Esophagus squamous epithelium (tissue), 5 donors: ENCODE results near the gene PANX3. TPM values are rescaled to one million over a fixed set of nuclear protein-coding genes. Genes with fewer than 3 reads are reported as not detected.

ENCODE experiments used
- DNase-seq: peaks from one replicate; lab custom pipeline; 2025; lab: John Stamatoyannopoulos, UW
- H3K27ac ChIP-seq, 4 donors: fragments of 200-600 bp; sonication (generic); one replicate each; pipeline ENCODE4 v1.5.1; 2016 to 2019; ENCODE audit warnings: mild to moderate bottlenecking in 1 of 4
- H3K27me3 ChIP-seq, 4 donors: fragments of 200-600 bp; sonication (generic); 1 replicate in 3 of 4; 2 replicates in 1 of 4; pipeline versions ENCODE4 v1.5.1 to v1.6.0; 2017 to 2021; ENCODE audit warnings: antibody characterized with exemption in 1 of 4
- H3K36me3 ChIP-seq, 3 donors: fragments of 200-600 bp; sonication (generic); one replicate each; pipeline ENCODE4 v1.5.1; 2016 to 2019
- H3K4me1 ChIP-seq, 3 donors: fragments of 200-600 bp; sonication (generic); one replicate each; pipeline ENCODE4 v1.5.1; 2017 to 2019
- H3K4me3 ChIP-seq, 4 donors: fragments of 200-600 bp; sonication (generic); 1 replicate in 3 of 4; 2 replicates in 1 of 4; pipeline ENCODE4 v1.5.1; 2016 to 2019; ENCODE audit warnings: mild to moderate bottlenecking in 2 of 4, moderate library complexity in 1 of 4
- H3K9me3 ChIP-seq, 3 donors: fragments of 200-600 bp; sonication (generic); one replicate each; pipeline ENCODE4 v1.5.1; 2016 to 2019
- POLR2A ChIP-seq, 4 donors: fragments of 450-650 bp; IDR thresholded peaks; one replicate each; pipeline ENCODE4 v1.6.1; 2017; ENCODE audit warnings: antibody characterized with exemption in 4 of 4, mild to moderate bottlenecking in 4 of 4, moderate library complexity in 3 of 4
- WGBS, 2 donors: methylation state at CpG; one replicate each; pipeline ENCODE4 v1.1.5; 2018; 5-methylcytosine and 5-hydroxymethylcytosine counted together
- intact Hi-C: fragments of 100-400 bp; cut with DNase I; formaldehyde crosslinking; loops from one replicate; pipeline ENCODE4 v1.15.0; 2022
- total RNA-seq, 4 donors: library from RNA; depleted of rRNA; stranded (reverse); fragments of >200 nt; gene quantifications; one replicate each; pipeline ENCODE4 v1.1.0, GENCODE V29; 2016
- TF ChIP-seq, protein P1 (sequence below), 6 experiments: fragments of 450-650 bp in 4 of 6; fragments of 200-600 bp in 2 of 6; sonication (generic) in 2 of 6; IDR thresholded peaks; one replicate each; pipeline ENCODE4 v1.5.1; 2016 to 2019; ENCODE audit warnings: antibody characterized with exemption in 6 of 6, mild to moderate bottlenecking in 4 of 6, moderate library complexity in 4 of 6
- donor health status: DM: yes; HTN: yes; CAD: no.

Gene PANX3
- total RNA-seq, 4 donors from 2014 or later: not detected

DNA sequence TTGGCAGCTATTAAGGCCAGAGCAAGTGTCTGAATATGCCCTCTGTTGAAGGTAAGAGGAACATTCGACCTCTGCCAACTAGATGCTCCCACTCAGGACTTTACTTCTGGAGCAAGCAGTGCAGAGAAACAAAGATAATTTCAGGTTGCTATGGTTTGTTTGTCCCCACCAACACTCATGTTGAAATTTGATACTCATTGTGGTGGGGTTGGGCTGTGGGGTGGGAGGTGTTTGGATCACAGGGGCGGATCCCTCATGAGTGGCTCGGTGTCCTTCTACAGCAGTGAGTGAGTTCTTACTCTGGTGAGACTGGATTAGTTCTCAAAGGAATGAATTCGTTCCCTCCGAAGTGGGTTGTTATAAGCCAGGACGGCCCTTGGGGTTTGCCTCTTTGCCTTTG lies 29.4 kb upstream of the PANX3 start:
- H3K4me3 ChIP-seq: no peak overlapping the region
- H3K4me1 ChIP-seq: no peaks in the 10 kb centered on the region
- WGBS, 2 donors: 45 to 65% methylated on average over 2 to 5 of the region's 6 CpGs
- no peak for TF ChIP-seq POLR2A (IDR thresholded peaks at IDR 0.05)
- TF ChIP-seq, protein P1, sequence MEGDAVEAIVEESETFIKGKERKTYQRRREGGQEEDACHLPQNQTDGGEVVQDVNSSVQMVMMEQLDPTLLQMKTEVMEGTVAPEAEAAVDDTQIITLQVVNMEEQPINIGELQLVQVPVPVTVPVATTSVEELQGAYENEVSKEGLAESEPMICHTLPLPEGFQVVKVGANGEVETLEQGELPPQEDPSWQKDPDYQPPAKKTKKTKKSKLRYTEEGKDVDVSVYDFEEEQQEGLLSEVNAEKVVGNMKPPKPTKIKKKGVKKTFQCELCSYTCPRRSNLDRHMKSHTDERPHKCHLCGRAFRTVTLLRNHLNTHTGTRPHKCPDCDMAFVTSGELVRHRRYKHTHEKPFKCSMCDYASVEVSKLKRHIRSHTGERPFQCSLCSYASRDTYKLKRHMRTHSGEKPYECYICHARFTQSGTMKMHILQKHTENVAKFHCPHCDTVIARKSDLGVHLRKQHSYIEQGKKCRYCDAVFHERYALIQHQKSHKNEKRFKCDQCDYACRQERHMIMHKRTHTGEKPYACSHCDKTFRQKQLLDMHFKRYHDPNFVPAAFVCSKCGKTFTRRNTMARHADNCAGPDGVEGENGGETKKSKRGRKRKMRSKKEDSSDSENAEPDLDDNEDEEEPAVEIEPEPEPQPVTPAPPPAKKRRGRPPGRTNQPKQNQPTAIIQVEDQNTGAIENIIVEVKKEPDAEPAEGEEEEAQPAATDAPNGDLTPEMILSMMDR (IDR thresholded peaks at IDR 0.05): no peak
- peaks cover 0 to 5% (median 0%) of the 10 kb centered on the region in 4 donors for H3K27me3 ChIP-seq
- H3K36me3 ChIP-seq: no peaks in the 10 kb centered on the region
- intact Hi-C loops: loop anchor here (10.0 kb wide), 1 partner anchor 157 kb away; the partner anchor contains the start of gene OR8B4
- no peaks in the 10 kb centered on the region for H3K9me3 ChIP-seq
- DNase-seq: no peak
- H3K27ac ChIP-seq: no peak overlapping the region

DNA sequence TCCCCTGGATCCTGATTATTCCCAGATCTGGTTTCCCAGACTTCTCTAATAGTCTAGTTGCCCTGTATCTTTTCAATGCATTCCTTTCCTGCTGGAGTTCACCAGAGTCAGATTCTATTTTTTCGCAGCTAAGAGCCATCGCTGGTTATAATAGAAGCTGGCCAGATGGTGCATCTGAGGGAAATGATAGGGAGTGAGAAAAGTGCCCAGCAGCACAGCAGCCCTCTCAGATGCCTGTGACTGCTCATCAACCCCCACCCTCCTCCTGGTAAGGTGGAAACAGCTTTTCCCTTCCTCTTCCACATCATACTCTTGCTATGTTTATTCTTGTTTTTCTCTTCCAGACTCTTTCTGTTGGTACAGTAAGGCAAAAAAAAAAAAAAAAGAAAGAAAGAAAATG lies 28.7 kb upstream of the PANX3 start:
- Histone ChIP-seq H3K27me3 (peaks cover 0 to 6% (median 0%) of the 10 kb centered on the region in 4 donors), H3K4me3 (no peak overlapping the region), H3K9me3 (no peaks in the 10 kb centered on the region), H3K27ac (no peak overlapping the region), H3K4me1 (no peaks in the 10 kb centered on the region), H3K36me3 (no peaks in the 10 kb centered on the region)
- TF ChIP-seq, protein P1 (IDR thresholded peaks at IDR 0.05): no peak
- no peak for TF ChIP-seq POLR2A (IDR thresholded peaks at IDR 0.05)
- 87 to 89% methylated on average over 2 of the region's 2 CpGs for WGBS, 2 donors
- no peak for DNase-seq
- intact Hi-C loops: loop anchor here (10.0 kb wide), 1 partner anchor 158 kb away; the partner anchor contains the start of gene OR8B4

DNA sequence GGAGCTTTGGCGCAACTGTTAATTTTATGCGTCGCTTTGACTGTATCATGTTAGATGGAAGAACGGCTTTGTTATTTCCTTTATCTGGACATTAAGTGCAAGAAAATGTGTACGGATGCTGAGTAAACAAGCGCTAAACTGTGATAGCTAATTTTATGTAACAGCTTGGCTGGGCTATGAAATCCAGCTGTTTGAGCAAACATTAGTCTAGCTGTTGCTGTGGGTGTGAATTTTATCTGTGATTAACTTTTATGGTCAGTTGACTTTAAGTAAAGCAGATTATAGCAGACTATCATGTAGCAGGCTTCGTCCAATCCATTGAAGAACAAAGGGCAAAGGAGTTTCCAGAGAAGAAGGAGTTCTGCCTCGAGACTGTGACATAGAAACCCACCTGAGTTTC lies 27.4 kb upstream of the PANX3 start:
- DNase-seq: no peak
- H3K27ac ChIP-seq: no peak overlapping the region
- intact Hi-C loops: loop anchor here (10.0 kb wide), 1 partner anchor 159 kb away; the partner anchor contains the start of gene OR8B4
- H3K36me3 ChIP-seq: no peaks in the 10 kb centered on the region
- TF ChIP-seq POLR2A (IDR thresholded peaks at IDR 0.05): no peak
- TF ChIP-seq, protein P1 (IDR thresholded peaks at IDR 0.05): no peak
- H3K27me3 ChIP-seq: peaks cover 0 to 6% (median 0%) of the 10 kb centered on the region in 4 donors
- WGBS, 2 donors: 63 to 70% methylated on average over 8 of the region's 8 CpGs
- no peaks in the 10 kb centered on the region for H3K9me3 ChIP-seq
- no peaks in the 10 kb centered on the region for H3K4me1 ChIP-seq
- H3K4me3 ChIP-seq: no peak overlapping the region

DNA sequence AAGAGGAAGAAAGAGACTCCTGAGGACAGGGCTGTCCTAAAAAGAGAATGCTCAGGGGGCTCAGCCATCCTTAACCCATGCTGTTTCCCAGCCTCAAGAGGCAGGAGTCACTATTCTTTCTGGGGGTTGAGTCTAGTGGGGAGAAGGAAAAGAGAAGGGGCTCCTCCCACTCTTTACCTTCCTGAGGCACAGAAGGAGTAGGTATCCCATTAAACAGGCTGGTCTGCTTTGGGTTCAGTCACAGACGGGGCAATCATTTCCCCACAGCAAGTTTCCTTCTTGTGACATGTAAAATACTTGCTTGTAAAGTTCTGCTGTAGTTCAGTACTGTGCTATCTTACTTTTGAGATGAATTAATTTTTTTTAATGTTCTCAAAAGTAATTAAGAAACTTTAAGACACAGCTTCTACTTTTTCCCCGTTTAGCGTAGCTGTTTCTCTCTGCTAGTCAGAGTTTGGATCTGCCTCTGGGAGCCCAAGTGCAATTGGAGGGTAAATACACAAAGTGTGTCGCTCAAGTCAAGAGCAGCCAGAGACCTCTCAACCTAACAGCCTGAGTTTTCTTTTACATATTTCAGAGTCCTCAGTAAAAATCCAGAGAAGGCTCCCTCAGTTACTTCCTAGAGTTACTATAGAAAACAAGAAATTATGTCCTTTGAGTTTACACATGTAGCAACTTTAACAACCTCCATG lies 26.4 kb upstream of the PANX3 start:
- H3K27ac ChIP-seq: no peak overlapping the region
- H3K4me1 ChIP-seq: no peaks in the 10 kb centered on the region
- TF ChIP-seq, protein P1 (IDR thresholded peaks at IDR 0.05): no peak
- no peak for TF ChIP-seq POLR2A (IDR thresholded peaks at IDR 0.05)
- intact Hi-C loops: loop anchor here (10.0 kb wide), 1 partner anchor 160 kb away; the partner anchor contains the start of gene OR8B4
- peaks cover 0 to 6% (median 0%) of the 10 kb centered on the region in 4 donors for H3K27me3 ChIP-seq
- H3K36me3 ChIP-seq: no peaks in the 10 kb centered on the region
- 70% methylated on average over 3 to 4 of the region's 4 CpGs for WGBS, 2 donors
- H3K4me3 ChIP-seq: no peak overlapping the region
- DNase-seq: no peak
- H3K9me3 ChIP-seq: no peaks in the 10 kb centered on the region

DNA sequence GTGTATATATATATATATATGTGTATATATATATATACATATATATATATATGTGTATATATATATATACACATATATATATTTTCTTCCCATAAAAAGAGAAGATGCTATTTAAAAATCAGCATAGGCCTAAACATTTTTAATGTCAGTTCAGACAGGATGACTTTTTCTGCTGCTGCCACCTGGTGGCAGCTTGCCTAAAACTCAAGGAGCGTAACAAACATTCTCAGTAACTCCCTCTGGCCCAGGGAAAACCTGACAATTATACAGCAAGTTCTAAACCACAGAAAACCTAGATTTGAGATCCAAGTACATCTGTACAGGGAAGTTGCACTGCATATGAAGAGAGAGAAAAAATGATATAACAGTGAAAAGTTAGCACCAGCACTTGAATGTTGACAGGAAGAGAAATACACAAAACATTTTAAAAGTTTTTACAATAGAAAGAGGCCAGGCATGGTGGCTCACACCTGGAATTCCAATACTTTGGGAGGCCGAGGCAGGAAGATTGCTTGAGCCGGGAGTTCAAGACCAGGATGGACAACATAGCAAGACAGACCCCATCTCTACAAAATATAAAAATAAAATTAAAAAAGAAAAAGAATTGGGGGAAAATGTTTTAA lies 24.9 kb upstream of the PANX3 start:
- Histone ChIP-seq H3K27me3 (peaks cover 0 to 6% (median 0%) of the 10 kb centered on the region in 4 donors), H3K36me3 (no peaks in the 10 kb centered on the region), H3K4me3 (no peak overlapping the region), H3K9me3 (no peaks in the 10 kb centered on the region), H3K27ac (no peak overlapping the region), H3K4me1 (no peaks in the 10 kb centered on the region)
- WGBS, 2 donors: 26 to 48% methylated on average over 3 of the region's 3 CpGs
- no peak for DNase-seq
- TF ChIP-seq, protein P1 (IDR thresholded peaks at IDR 0.05): peak in 5 of 6 experiments; percentile 14 to 55 (median 44)
- no peak for TF ChIP-seq POLR2A (IDR thresholded peaks at IDR 0.05)
- intact Hi-C loops: loop anchor here (10.0 kb wide), 1 partner anchor 162 kb away; the partner anchor contains the start of gene OR8B4
